ENCODE results near the gene OR14A16. TPM values are rescaled to one million over a fixed set of nuclear protein-coding genes. Genes with fewer than 3 reads are reported as not detected.

Gene OR14A16, protein sequence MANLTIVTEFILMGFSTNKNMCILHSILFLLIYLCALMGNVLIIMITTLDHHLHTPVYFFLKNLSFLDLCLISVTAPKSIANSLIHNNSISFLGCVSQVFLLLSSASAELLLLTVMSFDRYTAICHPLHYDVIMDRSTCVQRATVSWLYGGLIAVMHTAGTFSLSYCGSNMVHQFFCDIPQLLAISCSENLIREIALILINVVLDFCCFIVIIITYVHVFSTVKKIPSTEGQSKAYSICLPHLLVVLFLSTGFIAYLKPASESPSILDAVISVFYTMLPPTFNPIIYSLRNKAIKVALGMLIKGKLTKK
- total RNA-seq = not detected in 2 replicates

DNA sequence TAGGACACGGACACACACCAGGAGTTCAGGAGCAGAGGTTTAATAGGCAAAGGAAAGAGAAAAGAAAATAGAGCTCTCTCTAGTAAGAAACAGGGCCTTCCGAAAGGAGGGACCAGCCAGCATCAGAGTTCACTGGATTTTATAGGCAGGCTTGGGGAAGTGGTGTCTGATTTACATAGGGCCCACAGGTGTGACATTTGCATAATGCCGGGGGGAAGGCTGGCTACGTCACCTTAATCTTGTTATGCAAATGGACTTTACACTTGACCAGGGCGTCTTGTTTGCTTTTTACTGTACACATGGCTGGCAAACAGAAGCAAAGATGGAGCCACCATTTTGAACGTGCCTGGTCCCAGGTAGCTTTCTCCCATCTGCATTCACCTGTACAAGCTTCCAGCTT lies at the start of gene OR14A16:
OR14A16 (minus strand) TSS at position 97 of the 400 bp plus-strand sequence. CDS start 8,390 bp downstream, outside the sequence.

DNA sequence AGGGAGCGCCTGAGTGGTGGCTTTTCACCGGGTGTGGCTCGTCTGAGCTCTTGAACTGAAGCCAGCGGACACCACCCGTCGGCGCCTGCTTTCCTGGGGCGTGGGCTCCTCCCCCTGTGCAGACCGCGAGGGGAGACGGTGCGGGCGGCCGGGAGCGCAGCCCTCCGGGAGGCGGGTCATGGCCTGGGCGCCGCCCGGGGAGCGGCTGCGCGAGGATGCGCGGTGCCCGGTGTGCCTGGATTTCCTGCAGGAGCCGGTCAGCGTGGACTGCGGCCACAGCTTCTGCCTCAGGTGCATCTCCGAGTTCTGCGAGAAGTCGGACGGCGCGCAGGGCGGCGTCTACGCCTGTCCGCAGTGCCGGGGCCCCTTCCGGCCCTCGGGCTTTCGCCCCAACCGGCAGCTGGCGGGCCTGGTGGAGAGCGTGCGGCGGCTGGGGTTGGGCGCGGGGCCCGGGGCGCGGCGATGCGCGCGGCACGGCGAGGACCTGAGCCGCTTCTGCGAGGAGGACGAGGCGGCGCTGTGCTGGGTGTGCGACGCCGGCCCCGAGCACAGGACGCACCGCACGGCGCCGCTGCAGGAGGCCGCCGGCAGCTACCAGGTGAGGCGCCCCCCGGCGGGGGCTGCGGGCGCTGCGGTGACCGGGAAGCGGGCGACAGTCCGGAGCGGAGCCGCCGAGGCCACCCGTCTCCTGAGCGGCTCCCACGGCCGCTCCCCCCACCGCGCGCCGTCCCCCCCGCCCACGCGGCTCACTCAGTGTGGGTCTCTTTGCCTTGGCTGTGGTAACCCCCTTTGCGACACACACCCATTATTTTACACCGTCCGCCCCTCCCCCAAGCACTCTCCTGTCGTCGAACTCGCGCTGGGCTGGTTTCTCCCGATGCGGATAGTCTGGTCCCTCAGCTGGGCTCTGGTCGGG lies 33.4 kb upstream of the OR14A16 start, which contains the start of gene TRIM58:
TRIM58 (plus strand) TSS at position 119 of the 916 bp plus-strand sequence; CDS start at position 179, 60 bp downstream.

DNA sequence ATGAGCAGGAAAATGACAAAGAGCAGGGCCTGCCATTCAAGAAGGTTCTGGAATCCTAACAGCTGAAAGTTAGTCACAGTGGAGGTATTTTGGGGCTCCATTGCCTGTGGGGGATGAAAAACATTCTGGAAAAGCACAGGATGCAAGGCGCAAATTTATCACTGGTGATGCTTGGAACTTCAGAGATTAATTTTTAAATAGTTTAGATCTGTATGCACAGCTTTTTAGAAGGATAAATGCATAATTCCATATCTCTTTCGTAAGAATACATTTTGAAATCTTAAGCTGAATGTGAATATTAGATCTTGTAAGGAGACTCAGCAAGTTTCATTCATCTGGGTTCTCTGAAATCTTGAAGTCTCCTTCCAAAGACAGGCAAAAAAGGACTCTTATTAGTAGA lies 17.9 kb upstream of the OR14A16 start, which contains the start of gene OR11L1:
OR11L1 (minus strand) TSS at position 101 of the 400 bp plus-strand sequence; CDS start at position 101, 0 bp downstream.

Other genes with a start within 250 kb of the OR14A16 start
- not detected in 2 replicates for gene OR2G2, start 235.8 kb downstream of the OR14A16 start, total RNA-seq
- gene OR2G3, start 218.5 kb downstream of the OR14A16 start, total RNA-seq = not detected in 2 replicates
- not detected in 2 replicates for gene OR13G1, start 144.4 kb downstream of the OR14A16 start, total RNA-seq
- gene OR6F1, start 107.5 kb downstream of the OR14A16 start, total RNA-seq = not detected in 2 replicates
- not detected in 2 replicates for gene OR14K1, start 85.5 kb downstream of the OR14A16 start, total RNA-seq
- gene OR14A2, start 76.0 kb downstream of the OR14A16 start, total RNA-seq = not detected in 2 replicates
- not detected in 2 replicates for gene OR1C1, start 63.6 kb downstream of the OR14A16 start, total RNA-seq
- not detected in 2 replicates for gene OR11L1, start 17.8 kb upstream of the OR14A16 start, total RNA-seq
- 0.14 and 0.18 TPM in 2 replicates for gene TRIM58, start 33.1 kb upstream of the OR14A16 start, total RNA-seq
- gene OR2W3, start 71.5 kb upstream of the OR14A16 start, total RNA-seq = not detected in 2 replicates
- gene OR2T8, start 96.1 kb upstream of the OR14A16 start, total RNA-seq = not detected in 2 replicates
- not detected in 2 replicates for gene OR2AJ1, start 100.8 kb upstream of the OR14A16 start, total RNA-seq
- gene OR2L8, start 124.7 kb upstream of the OR14A16 start, total RNA-seq = not detected in 2 replicates
- not detected in 2 replicates for gene OR2AK2, start 141.1 kb upstream of the OR14A16 start, total RNA-seq
- not detected in 2 replicates for gene OR2L5, start 189.5 kb upstream of the OR14A16 start, total RNA-seq
- under 0.01 TPM in 1 of 2 replicates, not detected in the other for gene OR2L2, start 206.0 kb upstream of the OR14A16 start, total RNA-seq
- gene OR2L3, start 222.7 kb upstream of the OR14A16 start, total RNA-seq = not detected in 2 replicates